ENCODE results near the gene GALNT8.

The GALNT8 gene

DNA sequence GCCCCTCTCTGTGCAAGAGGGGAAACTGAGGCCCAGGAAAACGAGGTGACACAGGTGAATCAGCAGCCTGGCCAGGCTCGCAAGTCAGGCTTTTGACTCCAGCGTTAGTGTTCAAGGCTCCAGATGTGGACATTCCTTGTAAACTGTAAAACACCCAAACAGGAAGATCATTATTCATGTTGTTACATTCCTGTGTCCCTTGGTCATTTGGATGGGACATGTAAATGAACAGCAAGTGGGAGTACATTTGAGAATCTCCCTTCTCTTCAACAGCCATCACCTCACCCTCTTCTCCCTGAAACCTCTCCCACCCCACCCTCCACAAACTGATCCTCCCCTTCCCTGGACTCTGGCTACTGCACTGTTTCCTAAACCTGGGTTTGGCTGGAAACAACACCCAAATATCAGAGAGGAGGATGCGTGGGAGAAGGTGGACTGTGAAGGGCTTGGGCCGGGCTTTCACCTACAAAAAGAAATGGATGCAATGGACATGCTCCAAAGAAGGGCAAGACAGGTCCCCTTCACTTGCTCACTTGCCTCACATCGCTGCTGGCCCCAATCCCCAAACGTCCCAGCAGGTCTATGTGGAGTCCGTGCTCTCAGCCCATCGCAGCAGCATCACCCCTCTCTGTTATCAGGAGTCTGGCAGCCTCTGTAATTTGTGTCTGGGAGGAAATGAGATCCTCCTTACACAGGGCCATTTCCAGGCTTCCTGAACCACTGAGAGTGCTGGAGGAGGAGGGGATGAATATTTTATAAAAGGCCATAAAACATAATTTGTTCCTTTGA is 76.7 kb downstream of the GALNT8 start:
- no peak for DNase-seq (ENCODE audit: low spot score)

DNA sequence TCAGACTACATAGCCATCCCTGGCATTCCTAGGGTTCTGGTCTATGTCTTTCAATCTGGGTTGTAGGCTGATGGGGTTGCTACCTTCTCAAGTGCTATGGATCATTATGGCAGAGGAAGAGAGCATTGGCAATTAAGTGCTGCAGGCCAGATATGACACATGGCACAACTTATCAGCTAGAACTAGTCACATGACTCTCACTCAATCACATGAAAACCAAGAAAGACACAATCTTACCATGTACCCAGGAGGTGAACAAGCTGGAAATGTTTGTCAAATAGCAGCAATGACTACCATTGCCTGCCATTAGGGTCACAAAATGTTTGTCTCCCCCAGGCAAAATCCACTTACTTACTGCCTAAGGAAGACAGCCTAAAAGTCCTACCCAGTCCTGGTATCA is 80.4 kb downstream of the GALNT8 start:
- no peak for DNase-seq (ENCODE audit: low spot score)

DNA sequence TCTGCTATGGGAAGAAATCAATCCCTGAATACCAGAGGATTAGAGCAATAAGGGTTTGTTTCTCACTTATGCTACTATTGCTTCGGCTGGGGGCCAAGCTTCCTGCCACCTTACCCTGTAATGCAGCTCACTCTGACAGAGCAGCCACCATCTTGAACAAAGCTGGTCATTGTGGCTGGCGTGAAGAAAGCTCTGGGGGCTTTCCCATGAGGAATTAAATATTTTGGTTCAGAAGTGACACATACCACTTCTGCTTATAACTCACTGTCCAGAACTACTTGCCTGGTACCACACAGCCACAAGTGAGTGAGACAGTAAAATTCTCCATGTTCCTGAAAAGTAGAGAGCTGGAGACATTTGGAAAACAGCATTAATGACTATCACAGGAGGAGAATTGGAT is 82.6 kb downstream of the GALNT8 start:
- DNase-seq (ENCODE audit: low spot score), result no peak

DNA sequence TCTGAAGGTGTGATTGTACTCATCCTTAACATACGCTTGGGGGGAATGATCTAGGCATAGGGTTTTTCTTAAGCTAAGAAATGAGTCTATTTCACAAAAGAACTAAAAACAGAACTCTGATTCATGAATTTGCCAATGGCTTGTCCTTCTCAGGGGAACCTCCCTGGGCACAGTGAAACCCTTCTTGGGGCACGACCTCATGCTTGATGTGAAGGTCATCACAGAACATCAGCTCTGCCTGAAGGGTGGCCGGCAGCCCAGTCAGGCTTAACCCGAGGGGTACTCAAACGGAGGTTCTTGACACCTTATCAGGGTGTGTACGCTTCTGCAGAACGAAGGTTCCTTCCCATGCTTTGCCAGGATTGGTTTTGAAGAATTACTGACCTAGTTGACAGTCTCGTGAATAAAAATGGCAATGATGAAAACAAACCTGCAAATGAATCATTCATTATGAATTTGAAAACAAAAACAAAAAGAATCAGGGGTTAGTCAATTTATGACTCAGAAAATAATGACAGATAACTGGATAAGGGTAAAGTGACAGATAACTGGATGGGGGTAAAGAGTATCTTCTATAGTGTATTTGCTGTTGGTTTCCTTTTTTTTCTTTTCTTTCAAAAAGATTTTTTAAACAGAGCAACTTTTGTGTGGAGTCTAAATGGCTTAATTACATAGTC is 86.4 kb downstream of the GALNT8 start:
- DNase-seq (ENCODE audit: low spot score), result no peak

DNA sequence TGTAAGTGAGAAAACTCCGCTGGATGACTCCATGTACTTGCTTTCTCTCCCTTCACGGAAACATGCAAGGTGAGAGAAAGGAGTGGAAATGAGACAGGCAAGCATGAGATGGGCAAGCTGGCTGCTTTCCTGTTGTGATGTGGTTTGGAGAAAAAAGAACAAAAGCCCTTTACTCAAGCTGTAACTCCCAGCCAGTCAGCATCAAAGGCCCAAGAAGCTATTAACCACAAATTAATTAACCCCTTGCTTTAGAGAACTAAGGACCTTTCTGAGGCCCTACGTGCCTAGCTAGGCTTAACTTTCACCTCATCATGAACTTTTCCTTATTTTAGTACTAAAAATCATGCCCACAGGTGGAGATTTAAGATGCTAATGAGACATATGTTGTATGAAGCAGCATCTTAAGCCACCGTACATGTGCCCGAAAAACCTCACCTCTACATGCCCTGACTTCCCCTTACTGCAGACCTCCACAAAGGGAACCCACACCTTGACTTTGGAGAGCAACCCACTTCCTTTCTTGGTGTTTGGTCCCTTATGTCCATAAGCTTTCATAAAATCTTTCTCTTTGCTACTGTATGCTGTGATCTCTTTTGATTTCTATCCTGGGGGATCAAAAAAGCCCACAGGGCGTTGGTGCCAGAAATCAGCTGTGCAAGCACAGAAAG is 87.0 kb downstream of the GALNT8 start:
- no peak for DNase-seq (ENCODE audit: low spot score)

DNA sequence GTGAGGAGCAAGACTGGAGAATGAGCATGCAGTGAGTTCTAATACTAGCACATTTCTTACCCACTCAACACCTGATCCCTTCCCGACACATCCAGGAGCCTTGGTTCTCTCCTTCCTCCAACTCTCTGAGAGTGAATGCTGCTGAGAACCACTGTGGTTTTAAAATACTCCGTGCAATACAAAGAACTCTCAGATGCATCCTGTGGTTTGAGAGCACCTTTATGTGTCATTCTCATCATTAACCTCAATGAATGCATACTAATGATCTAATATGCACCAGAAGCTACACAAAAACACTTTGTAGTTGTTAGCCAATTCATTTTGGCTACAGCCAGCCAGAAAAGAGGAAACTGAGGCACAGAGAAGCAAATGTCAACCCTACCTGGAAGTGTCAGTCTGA is 87.6 kb downstream of the GALNT8 start:
- DNase-seq (ENCODE audit: low spot score), result peak; percentile 39

DNA sequence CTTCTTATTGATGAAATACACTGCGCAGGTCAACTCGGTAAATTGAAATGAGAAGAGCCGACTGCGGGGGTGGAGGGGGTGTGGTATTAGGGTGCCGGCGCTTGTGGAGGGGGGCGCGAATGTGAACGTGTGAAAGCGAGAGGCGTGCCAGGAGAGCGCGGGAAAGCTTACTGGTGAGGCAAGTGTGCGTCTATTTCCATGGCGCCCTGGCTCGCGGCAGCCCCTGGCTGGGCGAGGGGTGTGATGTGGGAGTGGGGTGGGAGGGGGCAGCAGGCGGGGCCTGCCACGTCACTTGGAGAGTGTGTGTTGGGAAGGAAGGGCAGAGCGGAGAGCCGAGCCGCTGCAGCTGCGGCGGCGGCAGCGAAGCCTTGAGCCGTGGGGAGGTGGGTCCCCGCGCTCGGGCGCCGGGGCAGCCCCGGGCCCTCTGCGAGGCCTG is 88.8 kb downstream of the GALNT8 start:
- peak; percentile 37 for DNase-seq (ENCODE audit: low spot score)

DNA sequence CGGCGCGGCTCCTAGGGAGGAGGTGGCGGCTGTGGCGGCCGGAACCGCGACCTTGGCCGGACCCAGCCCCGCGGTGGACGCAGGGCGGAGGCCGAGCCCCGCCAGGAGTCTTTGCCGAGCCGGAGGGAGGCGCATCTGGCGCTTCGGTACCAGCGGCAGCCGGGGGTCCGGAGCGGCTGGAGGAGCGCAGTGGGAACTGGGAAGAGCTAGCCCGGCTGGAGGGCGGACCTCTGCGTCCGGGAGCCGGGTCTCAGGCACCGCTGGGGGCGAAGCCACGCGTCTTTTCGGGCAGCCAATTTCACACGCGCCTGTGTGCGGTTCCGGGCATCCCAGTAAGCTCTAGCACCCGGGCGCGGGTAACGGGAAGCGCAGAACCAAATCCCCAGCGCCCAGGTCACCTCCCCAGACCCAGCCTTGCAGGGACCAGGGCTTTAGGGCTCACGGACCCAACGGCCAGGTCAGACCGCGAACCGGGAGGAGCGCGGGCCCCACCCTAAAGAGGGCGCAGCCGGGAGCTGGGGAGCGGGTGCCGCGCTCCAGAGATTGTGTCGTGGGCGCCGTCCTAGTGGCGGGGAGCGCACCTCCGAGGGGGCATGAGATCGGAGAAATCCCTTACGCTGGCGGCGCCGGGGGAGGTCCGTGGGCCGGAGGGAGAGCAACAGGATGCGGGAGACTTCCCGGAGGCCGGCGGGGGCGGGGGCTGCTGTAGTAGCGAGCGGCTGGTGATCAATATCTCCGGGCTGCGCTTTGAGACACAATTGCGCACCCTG is 89.4 kb downstream of the GALNT8 start:
- DNase-seq (ENCODE audit: low spot score), result no peak

DNA sequence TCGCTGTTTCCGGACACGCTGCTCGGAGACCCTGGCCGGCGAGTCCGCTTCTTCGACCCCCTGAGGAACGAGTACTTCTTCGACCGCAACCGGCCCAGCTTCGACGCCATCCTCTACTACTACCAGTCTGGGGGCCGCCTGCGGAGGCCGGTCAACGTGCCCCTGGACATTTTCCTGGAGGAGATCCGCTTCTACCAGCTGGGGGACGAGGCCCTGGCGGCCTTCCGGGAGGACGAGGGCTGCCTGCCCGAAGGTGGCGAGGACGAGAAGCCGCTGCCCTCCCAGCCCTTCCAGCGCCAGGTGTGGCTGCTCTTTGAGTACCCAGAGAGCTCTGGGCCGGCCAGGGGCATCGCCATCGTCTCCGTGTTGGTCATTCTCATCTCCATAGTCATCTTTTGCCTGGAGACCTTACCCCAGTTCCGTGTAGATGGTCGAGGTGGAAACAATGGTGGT is 90.0 kb downstream of the GALNT8 start:
- DNase-seq (ENCODE audit: low spot score), result no peak

DNA sequence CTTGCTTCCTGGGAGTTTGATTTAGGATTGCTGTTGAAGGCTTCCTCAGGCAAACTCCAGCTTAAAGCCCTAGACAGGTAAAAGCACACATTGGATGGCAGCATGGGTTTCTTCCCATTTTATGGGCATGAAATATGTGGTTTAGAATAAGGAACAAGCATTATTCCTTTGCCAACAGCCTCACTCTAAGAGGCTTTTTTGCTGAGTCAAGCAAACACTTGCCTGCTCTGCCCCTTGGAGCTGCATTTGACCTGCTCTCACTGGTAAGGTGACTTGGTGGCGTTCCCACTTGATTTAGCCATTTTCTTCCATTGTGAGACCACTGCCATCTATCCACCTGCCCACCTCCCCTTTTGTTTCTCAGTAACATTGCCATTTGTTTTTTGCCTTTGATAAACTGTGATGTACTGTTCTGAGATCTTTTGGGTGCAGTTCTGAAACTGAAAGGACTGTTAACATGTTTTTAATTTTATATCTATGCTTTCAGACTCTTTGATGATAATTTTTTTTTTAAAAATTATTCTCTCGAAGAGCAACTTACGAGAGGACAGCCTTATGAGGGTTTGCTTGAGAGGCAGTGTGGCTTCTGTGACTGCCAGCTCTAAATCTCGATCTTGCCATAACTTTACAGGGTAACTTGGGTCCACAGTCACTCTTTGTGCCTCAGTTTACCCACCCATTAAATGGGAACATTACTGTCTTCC is 92.6 kb downstream of the GALNT8 start:
- no peak for DNase-seq (ENCODE audit: low spot score)

DNA sequence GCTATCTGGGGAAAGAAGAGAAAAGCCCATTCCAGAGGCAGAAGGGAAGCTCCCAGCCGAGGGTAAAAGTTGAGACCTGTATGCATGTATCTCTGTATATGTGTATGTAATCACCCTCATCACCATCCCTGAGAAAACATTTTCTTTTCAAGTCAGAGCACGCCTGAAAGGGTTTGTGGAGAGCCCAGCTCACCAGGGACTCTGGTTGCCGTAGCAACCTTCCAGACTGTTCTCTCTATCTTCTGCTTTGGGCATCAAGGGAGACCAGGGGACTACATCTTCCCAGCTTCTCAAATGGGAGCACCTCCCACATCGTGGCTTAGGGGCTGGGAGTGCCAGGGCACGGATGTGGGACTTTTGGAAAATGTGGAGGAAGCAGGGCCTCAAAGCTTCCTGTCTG is 93.5 kb downstream of the GALNT8 start:
- DNase-seq (ENCODE audit: low spot score), result no peak

DNA sequence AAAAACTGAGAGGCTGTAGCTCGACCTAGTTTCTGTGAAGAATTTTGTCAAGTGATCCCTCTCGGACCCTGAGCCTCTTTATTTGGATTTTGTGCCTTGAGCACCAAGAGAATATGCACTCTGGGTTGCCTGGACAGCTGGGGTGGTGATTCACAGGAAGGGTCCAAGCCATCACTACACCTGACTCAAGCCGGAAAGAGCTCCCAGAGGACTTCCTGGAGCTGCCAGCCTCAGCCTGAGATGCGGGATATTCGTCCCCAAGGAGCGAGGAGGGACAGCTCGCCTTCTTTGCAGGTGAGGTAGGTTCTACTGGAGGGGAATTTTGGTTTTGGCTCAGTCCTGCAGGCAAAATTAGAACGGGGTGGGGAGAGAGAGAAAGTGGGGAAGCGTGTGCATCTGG is 94.3 kb downstream of the GALNT8 start:
- DNase-seq (ENCODE audit: low spot score), result no peak

DNA sequence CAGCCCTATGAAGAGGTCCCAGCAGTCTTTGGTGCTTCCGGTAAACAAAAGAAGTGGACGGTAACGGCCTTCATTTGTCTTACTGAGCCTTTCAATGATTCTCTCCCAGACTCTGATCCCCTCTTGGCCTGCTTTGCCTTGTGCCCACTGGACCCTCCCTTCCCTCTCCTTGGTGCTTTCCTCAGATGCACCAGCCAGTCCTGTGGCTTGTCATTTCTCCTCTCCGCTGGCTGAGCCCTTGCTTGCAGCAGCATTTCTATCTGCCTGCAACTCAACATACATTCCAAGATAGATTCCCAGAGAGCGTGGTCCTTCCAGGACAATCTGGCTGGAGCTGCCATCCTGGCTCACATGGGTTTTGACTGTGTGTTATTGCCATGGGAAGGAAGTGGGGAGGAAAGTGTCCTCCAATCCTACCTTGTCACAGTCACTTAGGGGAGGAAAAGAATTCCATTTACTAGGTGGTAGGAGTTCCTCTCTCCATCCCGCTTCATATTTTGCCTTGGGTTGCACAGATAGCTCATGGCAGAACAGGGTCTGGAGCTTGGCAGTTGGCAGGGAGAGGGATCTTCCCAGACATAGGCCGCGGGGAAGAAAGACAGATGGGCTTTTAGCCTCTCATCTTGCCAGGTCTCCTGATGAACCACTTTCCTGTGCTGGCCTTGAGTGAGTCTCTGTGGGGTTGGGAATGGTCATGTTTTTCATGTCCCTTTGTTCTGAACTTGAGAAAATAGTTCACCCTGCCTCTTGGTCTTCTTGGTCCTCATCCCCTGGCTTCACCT is 96.7 kb downstream of the GALNT8 start:
- DNase-seq (ENCODE audit: low spot score), result no peak

DNA sequence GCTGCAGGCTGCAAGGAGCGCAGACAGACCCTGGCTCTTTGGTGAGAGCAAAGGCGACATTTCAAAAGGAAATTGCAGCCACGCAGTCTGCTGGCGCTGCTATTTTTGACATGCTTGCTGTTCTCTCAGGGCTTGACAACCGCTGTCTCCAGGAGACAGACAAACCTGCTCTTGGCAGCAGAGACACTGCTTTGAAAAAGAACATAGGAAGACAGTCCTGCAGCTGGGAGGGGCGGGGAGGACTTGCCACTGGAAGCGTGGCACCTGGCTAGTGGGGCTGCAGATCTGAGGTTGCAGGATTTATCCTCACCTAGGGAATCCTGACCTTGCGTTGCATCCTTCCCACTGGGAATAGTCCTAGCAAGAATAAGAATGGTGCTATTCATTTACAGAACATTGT is 97.7 kb downstream of the GALNT8 start:
- no peak for DNase-seq (ENCODE audit: low spot score)

DNA sequence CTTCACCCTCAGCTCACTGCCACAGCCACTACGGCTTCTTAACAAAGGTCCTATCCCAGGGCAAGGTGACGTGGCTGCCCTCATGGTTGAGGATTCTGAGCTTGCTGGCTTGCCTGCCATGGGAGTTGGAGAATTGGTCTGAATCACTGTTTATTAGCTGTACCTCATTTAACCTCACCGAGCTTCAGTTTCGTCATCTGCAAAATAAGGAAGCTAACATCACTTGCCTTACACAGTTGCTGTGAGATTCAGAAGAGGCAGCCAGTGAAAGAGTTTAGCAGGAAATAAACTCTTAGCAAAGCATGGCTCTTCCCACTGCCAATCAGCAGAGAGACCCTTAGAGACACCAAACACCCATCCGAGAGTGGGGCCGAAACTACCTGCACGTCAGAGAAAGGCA is 99.5 kb downstream of the GALNT8 start:
- DNase-seq (ENCODE audit: low spot score), result no peak

DNA sequence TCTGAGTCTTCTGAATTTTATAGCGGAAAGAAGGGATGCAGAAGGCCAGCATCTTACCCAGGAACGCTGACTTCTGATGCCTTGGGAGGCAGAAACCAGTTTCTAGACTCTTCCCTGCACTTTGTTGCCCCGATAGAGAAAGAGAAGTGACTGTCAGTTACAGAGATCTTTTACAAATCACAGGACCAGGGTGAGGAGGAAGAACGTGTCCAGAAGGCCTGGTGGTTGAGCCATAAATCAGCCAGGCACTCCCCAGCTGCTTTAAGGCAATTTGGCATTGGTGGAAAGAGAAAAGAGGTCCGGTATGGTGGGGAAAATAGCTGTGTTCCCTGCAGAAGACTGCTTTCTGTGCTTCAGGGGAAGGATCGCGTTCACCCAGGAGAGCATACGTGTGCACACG is 100.8 kb downstream of the GALNT8 start:
- DNase-seq (ENCODE audit: low spot score), result no peak
